Lower lobe of right lung (tissue), 2 donors: ENCODE results near the gene NQO1. TPM values are rescaled to one million over a fixed set of nuclear protein-coding genes. Genes with fewer than 3 reads are reported as not detected.
A peak's percentile ranks its signal among the peaks of the same experiment; 100 is the strongest.

Source experiments
- ATAC-seq, 2 donors: fragments of 200-7000 bp; cut with Tn5 transposase; one replicate each; pipeline ENCODE4 v1.9.1; 2020 to 2022; ENCODE audit warnings: mild to moderate bottlenecking in 2 of 2, moderate library complexity in 2 of 2
- DNase-seq: peaks from one replicate; pipeline ENCODE4 v3.0.0-alpha.2; 2020
- H3K27ac ChIP-seq: fragments of 200-600 bp; one replicate; pipeline ENCODE4 v1.8.0; 2022
- H3K27me3 ChIP-seq: fragments of 200-600 bp; one replicate; pipeline ENCODE4 v1.8.0; 2022; ENCODE audit warnings: low read depth
- H3K36me3 ChIP-seq: fragments of 200-600 bp; one replicate; pipeline ENCODE4 v1.8.0; 2022; ENCODE audit warnings: mild to moderate bottlenecking
- H3K4me1 ChIP-seq: fragments of 200-600 bp; one replicate; pipeline ENCODE4 v1.8.0; 2022
- H3K4me3 ChIP-seq: fragments of 200-600 bp; one replicate; pipeline ENCODE4 v1.8.0; 2022; ENCODE audit warnings: mild to moderate bottlenecking
- H3K9me3 ChIP-seq: fragments of 200-600 bp; one replicate; pipeline ENCODE4 v1.8.0; 2022
- intact Hi-C: fragments of 100-400 bp; cut with DNase I; formaldehyde crosslinking; loops from one replicate; pipeline ENCODE4 v1.11.0; 2022
- long read RNA-seq: library from polyadenylated mRNA; unstranded; transcript quantifications from one replicate; pipeline ENCODE4 v2.0.0, GENCODE V29; 2021
- total RNA-seq: library from RNA; stranded (reverse); fragmentation: NEBNext Ultra II Directional; extraction: Animal tissue kit (Norgen Biotek cat#: 25700); gene quantifications from one replicate; pipeline ENCODE4 v1.2.1, GENCODE V29; 2021
- TF ChIP-seq, protein P1 (sequence below): fragments of 200-600 bp; IDR thresholded peaks from one replicate; pipeline ENCODE4 v1.8.0; 2022; ENCODE audit warnings: antibody characterized with exemption, mild to moderate bottlenecking
- donor health status: DM: no; HTN: yes; CAD: no; lungs with severe emphysema.

The NQO1 gene
- total RNA-seq: 57.8 TPM
- long read RNA-seq, transcript NQO1-201 (6 exons, 2,912 nt): major isoform, 22 of 30 reads
- long read RNA-seq, partial matches to known transcripts: 3 of 30 reads
- long read RNA-seq, other reads (novel, unspliced or antisense): 3 of 30 reads

DNA sequence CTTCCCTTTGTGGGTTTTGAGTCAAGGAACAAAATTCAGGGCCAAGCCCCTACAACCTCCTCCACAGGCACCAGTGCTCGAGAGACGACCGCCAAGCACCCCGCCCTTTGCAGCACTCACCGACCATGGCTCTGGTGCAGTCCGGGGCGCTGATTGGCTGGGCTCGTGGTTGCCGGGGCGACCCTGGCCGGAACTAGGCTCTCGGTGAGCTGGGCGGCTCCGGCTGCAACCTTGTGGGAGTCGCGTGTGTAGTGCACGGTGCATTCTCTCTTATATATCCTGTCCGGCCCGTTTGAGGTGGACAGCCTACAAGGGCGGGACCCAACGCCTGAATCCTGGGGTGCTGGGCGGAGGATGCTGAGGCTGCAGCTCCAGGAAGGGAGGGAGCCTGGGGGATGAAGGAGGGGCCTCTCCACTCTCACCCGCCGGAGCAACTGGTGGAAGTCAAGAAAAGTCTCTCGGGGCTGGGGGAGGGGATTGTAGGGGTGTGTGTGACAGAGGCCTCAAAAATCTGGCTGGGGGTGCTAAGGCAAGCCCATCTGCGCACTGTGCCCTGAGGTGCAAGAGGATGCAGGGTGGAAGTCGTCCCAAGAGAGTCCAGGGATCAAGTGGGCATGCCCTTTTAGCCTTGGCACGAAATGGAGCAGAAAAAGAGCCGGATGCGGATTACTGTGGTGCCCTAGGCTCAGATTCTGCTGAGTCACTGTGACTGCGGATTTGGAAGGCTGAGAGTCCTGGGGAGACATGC, at the start of gene NQO1:
Gene NQO1 (minus strand): TSS at position 248 of the 748 bp plus-strand sequence. CDS start 121 bp downstream, at position 127.
- ATAC-seq (peak; percentile 98 to 99), DNase-seq (peak; percentile 97)
- H3K4me1 ChIP-seq: peaks cover 30% of the 10 kb centered on the region
- no peaks in the 10 kb centered on the region for H3K27me3 ChIP-seq
- TF ChIP-seq, protein P1, sequence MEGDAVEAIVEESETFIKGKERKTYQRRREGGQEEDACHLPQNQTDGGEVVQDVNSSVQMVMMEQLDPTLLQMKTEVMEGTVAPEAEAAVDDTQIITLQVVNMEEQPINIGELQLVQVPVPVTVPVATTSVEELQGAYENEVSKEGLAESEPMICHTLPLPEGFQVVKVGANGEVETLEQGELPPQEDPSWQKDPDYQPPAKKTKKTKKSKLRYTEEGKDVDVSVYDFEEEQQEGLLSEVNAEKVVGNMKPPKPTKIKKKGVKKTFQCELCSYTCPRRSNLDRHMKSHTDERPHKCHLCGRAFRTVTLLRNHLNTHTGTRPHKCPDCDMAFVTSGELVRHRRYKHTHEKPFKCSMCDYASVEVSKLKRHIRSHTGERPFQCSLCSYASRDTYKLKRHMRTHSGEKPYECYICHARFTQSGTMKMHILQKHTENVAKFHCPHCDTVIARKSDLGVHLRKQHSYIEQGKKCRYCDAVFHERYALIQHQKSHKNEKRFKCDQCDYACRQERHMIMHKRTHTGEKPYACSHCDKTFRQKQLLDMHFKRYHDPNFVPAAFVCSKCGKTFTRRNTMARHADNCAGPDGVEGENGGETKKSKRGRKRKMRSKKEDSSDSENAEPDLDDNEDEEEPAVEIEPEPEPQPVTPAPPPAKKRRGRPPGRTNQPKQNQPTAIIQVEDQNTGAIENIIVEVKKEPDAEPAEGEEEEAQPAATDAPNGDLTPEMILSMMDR: no peak
- H3K36me3 ChIP-seq: no peaks in the 10 kb centered on the region
- intact Hi-C loops: no loop called here
- peak within 1 kb of the TSS; percentile 81 for H3K27ac ChIP-seq
- peak within 1 kb of the TSS; percentile 71 for H3K4me3 ChIP-seq
- no peaks in the 10 kb centered on the region for H3K9me3 ChIP-seq

DNA sequence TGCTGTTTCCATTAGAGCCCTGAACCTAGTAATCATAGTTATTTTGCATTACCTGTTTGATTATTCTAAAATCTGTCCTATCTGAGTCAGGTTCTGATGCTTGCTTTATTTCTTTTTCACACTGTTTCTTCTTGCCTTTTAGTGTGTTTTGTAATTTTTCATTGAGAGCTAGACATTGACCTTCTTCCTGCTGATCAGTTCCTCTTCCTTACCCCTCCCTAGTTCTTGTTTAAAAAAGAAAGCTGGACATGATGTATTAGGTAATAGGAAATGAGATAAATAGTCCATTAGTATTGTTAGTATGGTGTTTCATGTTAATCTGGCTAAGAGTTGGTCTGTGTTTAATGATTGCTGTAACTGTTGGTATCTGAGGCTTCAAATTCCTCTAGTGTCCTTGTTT, 49.2 kb upstream of the NQO1 start:
- Histone ChIP-seq H3K9me3 (peaks cover 13% of the 10 kb centered on the region), H3K36me3 (no peaks in the 10 kb centered on the region), H3K4me3 (no peak overlapping the region), H3K27me3 (no peaks in the 10 kb centered on the region), H3K4me1 (peaks cover 23% of the 10 kb centered on the region), H3K27ac (no peak overlapping the region)
- intact Hi-C loops: no loop called here
- no peak for ATAC-seq
- TF ChIP-seq, protein P1: no peak
- no peak for DNase-seq

DNA sequence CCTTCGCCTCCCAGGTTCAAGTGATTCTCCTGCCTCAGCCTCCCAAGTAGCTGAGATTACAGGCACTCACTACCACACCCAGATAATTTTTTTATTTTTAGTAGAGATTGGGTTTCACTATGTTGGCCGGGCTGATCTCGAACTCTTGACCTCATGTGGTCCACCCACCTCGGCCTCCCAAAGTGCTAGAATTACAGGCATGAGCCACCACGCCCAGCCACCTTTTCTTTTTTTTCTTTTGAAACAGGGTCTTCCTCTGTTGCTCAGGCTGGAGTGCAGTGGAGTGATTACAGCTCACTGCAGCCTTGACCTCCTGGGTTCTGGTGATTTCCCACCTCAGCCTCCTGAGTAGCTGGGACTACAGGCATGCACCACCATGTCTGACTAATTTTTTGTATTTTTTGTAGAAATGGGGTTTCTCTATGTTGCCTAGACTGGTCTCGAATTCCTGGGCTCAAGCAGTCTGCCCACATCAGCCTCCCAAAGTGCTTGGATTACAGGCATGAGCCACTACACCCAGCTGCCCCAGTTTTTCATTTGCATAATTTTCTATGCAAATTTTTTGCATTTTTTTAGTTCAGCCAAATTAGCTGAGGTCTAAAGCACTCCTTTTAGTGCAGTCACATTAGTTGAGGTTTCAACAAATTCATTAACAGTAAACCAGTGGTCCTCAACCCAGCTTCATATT, 47.0 kb upstream of the NQO1 start:
- intact Hi-C loops: no loop called here
- Histone ChIP-seq H3K36me3 (no peaks in the 10 kb centered on the region), H3K4me1 (peaks cover 37% of the 10 kb centered on the region), H3K4me3 (no peak overlapping the region), H3K27ac (no peak overlapping the region), H3K9me3 (peaks cover 13% of the 10 kb centered on the region), H3K27me3 (no peaks in the 10 kb centered on the region)
- TF ChIP-seq, protein P1: no peak
- DNase-seq (no peak), ATAC-seq (no peak)

DNA sequence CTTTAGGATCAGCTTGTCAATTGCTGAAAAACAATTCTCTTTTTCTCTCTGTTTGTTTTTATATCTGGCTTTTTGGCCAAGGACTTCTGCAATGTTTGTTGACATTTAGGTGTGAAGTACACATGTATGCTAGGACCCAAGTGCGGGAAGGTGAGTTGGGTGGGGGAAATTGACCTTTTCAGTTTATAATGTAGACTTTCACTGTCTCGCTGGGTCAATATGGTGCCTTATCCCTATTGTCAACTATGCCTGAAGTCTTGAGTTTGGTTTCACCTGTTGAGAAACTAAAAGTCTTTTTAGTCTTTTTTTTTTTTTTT, 45.2 kb upstream of the NQO1 start:
- Histone ChIP-seq H3K27ac (no peak overlapping the region), H3K36me3 (no peaks in the 10 kb centered on the region), H3K4me1 (peaks cover 39% of the 10 kb centered on the region), H3K4me3 (no peak overlapping the region), H3K9me3 (peaks cover 13% of the 10 kb centered on the region), H3K27me3 (no peaks in the 10 kb centered on the region)
- TF ChIP-seq, protein P1: no peak
- no peak for ATAC-seq
- no peak for DNase-seq
- intact Hi-C loops: no loop called here

DNA sequence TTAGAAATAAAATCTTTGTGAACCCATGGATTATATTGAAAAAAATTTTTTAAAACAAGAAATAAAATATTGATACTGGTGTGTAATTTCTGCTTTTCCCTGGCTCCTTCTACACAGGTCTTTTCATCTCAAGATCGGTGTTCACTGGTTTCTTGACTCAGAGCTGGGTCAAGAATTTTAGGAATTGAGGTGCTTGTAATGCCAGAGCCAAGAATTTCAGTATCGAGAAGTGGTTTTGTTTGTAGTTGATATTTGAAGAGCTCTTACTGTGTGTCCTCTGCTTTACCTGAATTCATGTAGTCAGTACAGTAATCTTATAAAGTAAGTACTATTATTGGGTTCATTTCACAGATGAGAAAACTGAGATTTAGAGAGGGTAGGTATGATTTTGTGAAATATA, 43.0 kb upstream of the NQO1 start:
- ATAC-seq (peak; percentile 64 to 78), DNase-seq (no peak)
- Histone ChIP-seq H3K9me3 (no peaks in the 10 kb centered on the region), H3K4me1 (peaks cover 41% of the 10 kb centered on the region), H3K27me3 (no peaks in the 10 kb centered on the region), H3K4me3 (no peak overlapping the region), H3K36me3 (no peaks in the 10 kb centered on the region), H3K27ac (no peak overlapping the region)
- TF ChIP-seq, protein P1: no peak
- intact Hi-C loops: no loop called here
